ENCODE measurements around the gene C9orf152. TPM values are rescaled to one million over a fixed set of nuclear protein-coding genes. Genes with fewer than 3 reads are reported as not detected.

The C9orf152 gene
- total RNA-seq, 2 experiments from 2014 or later: not detected

GRCh38 chr9:110244616-110245015 is 36.7 kb upstream of the C9orf152 start:
- H3K4me1 Mint-ChIP-seq: peaks cover 3% of the 10 kb centered on the region
- ChIA-PET CTCF (no interaction called here), POLR2A (no interaction called here)
- DNase-seq: no peak
- H3K4me3 Mint-ChIP-seq: no peak overlapping the region
- no peaks in the 10 kb centered on the region for H3K9me3 Mint-ChIP-seq
- H3K36me3 Mint-ChIP-seq (ENCODE audit: low read depth): peaks cover 35% of the 10 kb centered on the region
- H3K27me3 Mint-ChIP-seq: no peaks in the 10 kb centered on the region
- no peak overlapping the region for H3K27ac Mint-ChIP-seq

DNA sequence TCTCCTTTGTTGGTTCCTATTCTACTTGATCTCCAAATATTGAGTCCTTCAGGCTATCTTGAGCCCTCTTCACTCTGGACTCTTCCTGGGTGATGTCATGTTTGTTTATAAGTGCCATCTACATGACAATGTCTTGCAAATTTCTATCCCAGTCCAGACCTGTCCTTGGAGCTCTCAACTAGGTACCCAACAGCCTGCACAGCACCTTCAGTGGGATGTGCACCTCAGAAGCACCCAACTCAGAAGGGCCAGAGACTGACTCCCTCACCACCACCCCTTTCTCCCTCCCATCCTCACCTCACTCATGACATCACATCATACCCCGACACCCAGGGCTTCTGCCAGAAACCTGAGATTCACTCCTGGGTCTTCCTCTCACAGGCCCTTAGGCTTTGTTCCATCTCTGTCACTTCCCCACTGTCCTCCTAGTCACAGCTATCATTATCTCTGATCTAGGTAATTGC is 33.9 kb upstream of the C9orf152 start:
- no peaks in the 10 kb centered on the region for H3K9me3 Mint-ChIP-seq
- peaks cover 21% of the 10 kb centered on the region for H3K36me3 Mint-ChIP-seq (ENCODE audit: low read depth)
- no peak for DNase-seq
- H3K27me3 Mint-ChIP-seq: no peaks in the 10 kb centered on the region
- H3K27ac Mint-ChIP-seq: no peak overlapping the region
- ChIA-PET CTCF (no interaction called here), POLR2A (no interaction called here)
- no peak overlapping the region for H3K4me3 Mint-ChIP-seq
- no peaks in the 10 kb centered on the region for H3K4me1 Mint-ChIP-seq

DNA sequence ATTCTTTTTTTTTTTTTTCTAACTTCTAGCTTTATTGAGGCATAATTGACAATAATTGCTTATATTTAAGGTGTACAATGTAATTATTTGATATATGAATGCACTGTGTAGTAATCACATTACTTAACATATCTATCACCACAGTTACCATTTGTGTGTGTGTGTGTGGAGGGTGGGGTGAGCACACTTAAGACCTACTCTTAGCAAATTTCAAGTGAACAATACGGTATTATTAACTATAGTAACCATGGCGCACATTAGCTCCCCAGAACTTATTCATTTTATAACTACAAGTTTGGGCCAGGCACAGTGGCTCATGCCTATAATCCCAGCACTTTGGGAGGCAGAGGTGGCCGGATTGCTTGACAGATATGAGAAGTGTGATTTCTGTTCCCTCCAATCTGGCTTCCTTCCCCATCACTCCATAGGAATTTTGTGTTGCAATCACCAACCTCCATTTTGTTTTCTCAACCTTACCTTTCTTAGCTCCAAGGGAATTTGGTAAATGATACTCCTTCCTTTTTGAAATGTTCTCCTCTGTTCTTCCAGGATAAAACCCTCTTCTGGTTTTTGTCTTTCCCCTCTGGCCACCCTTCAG is 33.4 kb upstream of the C9orf152 start:
- ChIA-PET POLR2A (no interaction called here), CTCF (no interaction called here)
- H3K27ac Mint-ChIP-seq: no peak overlapping the region
- H3K4me1 Mint-ChIP-seq: no peaks in the 10 kb centered on the region
- H3K36me3 Mint-ChIP-seq (ENCODE audit: low read depth): peaks cover 16% of the 10 kb centered on the region
- DNase-seq: no peak
- H3K4me3 Mint-ChIP-seq: no peak overlapping the region
- H3K9me3 Mint-ChIP-seq: no peaks in the 10 kb centered on the region
- H3K27me3 Mint-ChIP-seq: no peaks in the 10 kb centered on the region

- POLR2A ChIA-PET: no interaction called here
- Mint-ChIP-seq H3K9me3 (no peaks in the 10 kb centered on the region), H3K27ac (no peak overlapping the region), H3K4me3 (no peak overlapping the region), H3K27me3 (no peaks in the 10 kb centered on the region), H3K4me1 (no peaks in the 10 kb centered on the region), H3K36me3 (ENCODE audit: low read depth) (peaks cover 13% of the 10 kb centered on the region)
- DNase-seq: no peak
- CTCF ChIA-PET: no interaction called here
Observed at GRCh38 chr9:110240198-110240597, 32.2 kb upstream of the C9orf152 start.

GRCh38 chr9:110228321-110228720 is 20.4 kb upstream of the C9orf152 start:
- Mint-ChIP-seq H3K36me3 (ENCODE audit: low read depth) (no peaks in the 10 kb centered on the region), H3K27me3 (peaks cover 21% of the 10 kb centered on the region), H3K9me3 (no peaks in the 10 kb centered on the region), H3K4me3 (no peak overlapping the region), H3K27ac (no peak overlapping the region), H3K4me1 (no peaks in the 10 kb centered on the region)
- ChIA-PET POLR2A (no interaction called here), CTCF (no interaction called here)
- no peak for DNase-seq

DNA sequence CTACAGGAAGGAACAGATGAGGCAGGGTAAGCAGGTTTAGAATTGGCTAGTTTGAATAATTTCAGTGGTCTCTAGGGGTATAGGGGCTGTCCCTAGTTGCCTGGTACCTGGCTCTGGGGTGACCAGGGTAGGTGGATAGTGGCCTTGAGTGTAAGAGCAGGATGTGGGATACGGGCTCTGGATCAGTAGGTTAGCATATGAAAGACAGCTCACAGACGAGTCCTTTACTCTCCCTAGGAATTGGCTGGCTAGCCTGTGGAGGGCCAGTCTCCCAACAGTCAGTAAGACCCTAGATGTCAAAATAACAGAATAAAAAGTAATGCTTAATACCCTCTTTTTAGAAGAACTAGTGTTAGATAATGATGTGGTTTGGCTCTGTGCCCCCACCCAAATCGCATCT is 16.6 kb upstream of the C9orf152 start:
- ChIA-PET POLR2A (no interaction called here), CTCF (no interaction called here)
- peaks cover 20% of the 10 kb centered on the region for H3K27me3 Mint-ChIP-seq
- no peaks in the 10 kb centered on the region for H3K36me3 Mint-ChIP-seq (ENCODE audit: low read depth)
- no peaks in the 10 kb centered on the region for H3K4me1 Mint-ChIP-seq
- H3K4me3 Mint-ChIP-seq: no peak overlapping the region
- no peak overlapping the region for H3K27ac Mint-ChIP-seq
- no peak for DNase-seq
- H3K9me3 Mint-ChIP-seq: no peaks in the 10 kb centered on the region

- Mint-ChIP-seq H3K9me3 (no peaks in the 10 kb centered on the region), H3K4me1 (peaks cover 2% of the 10 kb centered on the region), H3K27me3 (peaks cover 18% of the 10 kb centered on the region), H3K27ac (no peak overlapping the region), H3K4me3 (no peak overlapping the region), H3K36me3 (ENCODE audit: low read depth) (no peaks in the 10 kb centered on the region)
- DNase-seq: no peak
- CTCF ChIA-PET: interaction anchor here (1.2 kb wide), 1 partner anchor 317 kb away, joined by 3 read pairs; no protein-coding TSS in a partner anchor
- POLR2A ChIA-PET: no interaction called here
Observed at GRCh38 chr9:110220809-110221208, 12.8 kb upstream of the C9orf152 start.

DNA sequence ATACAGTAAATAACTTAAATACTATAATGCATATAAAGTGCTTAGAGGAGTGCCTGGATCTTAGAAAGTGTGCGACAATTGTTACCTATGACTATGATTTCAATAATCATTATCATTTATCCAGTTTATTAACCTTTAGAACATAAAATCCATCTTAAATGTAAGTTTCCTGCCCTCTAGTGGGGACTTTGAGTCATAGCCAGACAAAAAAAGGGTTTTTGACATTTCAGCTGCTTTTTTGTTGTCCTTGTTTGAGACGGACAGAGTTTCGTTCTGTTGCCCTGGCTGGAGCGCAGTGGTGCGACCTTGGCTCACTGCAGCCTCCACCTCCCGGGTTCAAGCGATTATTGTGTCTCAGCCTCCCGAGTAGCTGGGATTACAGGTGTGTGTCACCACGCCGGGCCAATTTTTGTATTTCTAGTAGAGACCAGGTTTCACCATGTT is 9.7 kb upstream of the C9orf152 start:
- Mint-ChIP-seq H3K27ac (no peak overlapping the region), H3K36me3 (ENCODE audit: low read depth) (no peaks in the 10 kb centered on the region), H3K27me3 (peaks cover 12% of the 10 kb centered on the region), H3K4me1 (peaks cover 13% of the 10 kb centered on the region), H3K9me3 (no peaks in the 10 kb centered on the region), H3K4me3 (no peak overlapping the region)
- DNase-seq: peak; percentile 16
- ChIA-PET POLR2A (interaction anchor here (0.6 kb wide), 1 partner anchor 30 kb away, joined by 3 read pairs; no protein-coding TSS in a partner anchor), CTCF (interaction anchor here (1.1 to 1.5 kb wide), 2 partner anchors 8 to 25 kb away, joined by 3 to 4 read pairs; no protein-coding TSS in a partner anchor)

DNA sequence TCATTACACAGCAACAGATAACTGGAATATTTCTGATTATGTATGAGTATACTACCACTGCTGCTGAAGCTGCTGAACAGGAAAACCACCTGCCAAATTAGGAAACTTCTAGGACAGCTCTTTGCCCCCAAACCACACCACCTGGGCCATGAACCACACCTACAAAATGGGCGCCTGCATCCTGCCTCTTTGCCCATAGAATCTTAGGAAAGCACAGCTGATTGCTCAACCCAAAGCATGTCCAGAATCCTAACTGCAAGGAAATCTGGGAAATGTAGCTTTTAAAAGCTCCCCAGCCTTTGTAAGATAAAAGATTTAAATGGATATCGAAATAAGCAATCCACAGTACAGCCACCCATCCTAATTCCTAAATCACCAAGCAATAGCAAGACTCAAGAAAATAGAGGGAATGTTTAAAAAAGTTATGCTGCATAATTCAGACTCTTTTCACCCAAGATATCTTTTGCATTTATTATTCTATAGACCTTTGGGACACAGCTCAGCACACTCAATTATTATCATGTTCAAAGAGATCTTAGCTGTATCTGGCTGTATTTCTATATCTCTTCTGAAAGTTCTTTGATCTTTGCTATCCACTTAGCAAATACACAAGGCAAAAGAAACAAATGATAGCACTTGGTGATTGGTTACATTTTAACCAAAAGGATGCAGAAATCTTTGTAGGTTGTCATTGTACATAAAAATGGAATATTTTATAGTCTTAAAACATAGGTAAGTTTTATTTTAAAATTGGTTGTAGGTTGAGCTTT is 6.8 kb upstream of the C9orf152 start:
- Mint-ChIP-seq H3K36me3 (ENCODE audit: low read depth) (no peaks in the 10 kb centered on the region), H3K27ac (no peak overlapping the region), H3K27me3 (peaks cover 15% of the 10 kb centered on the region), H3K4me3 (no peak overlapping the region), H3K4me1 (peaks cover 13% of the 10 kb centered on the region), H3K9me3 (no peaks in the 10 kb centered on the region)
- ChIA-PET CTCF (interaction anchor here (0.9 to 1.2 kb wide), 3 partner anchors 30 to 33 kb away, joined by 3 to 4 read pairs (median 3); no protein-coding TSS in a partner anchor), POLR2A (no interaction called here)
- DNase-seq: no peak

- Mint-ChIP-seq H3K36me3 (ENCODE audit: low read depth) (no peaks in the 10 kb centered on the region), H3K4me3 (no peak overlapping the region), H3K27me3 (peaks cover 19% of the 10 kb centered on the region), H3K4me1 (peaks cover 13% of the 10 kb centered on the region), H3K27ac (no peak overlapping the region), H3K9me3 (no peaks in the 10 kb centered on the region)
- DNase-seq: no peak
- CTCF ChIA-PET: interaction anchor here (1.2 to 1.4 kb wide), 3 partner anchors 27 to 31 kb away, joined by 3 to 4 read pairs (median 3); no protein-coding TSS in a partner anchor
- POLR2A ChIA-PET: no interaction called here
Observed at GRCh38 chr9:110214090-110214489, 6.1 kb upstream of the C9orf152 start.

- POLR2A ChIA-PET: no interaction called here
- CTCF ChIA-PET: interaction anchor here (1.2 to 1.4 kb wide), 3 partner anchors 26 to 30 kb away, joined by 3 to 4 read pairs (median 3); no protein-coding TSS in a partner anchor
- Mint-ChIP-seq H3K27me3 (peaks cover 19% of the 10 kb centered on the region), H3K4me3 (no peak overlapping the region), H3K4me1 (peaks cover 13% of the 10 kb centered on the region), H3K9me3 (no peaks in the 10 kb centered on the region), H3K27ac (no peak overlapping the region), H3K36me3 (ENCODE audit: low read depth) (no peaks in the 10 kb centered on the region)
- no peak for DNase-seq
Observed at GRCh38 chr9:110213413-110214044, 5.6 kb upstream of the C9orf152 start.

- H3K4me3 Mint-ChIP-seq: no peak overlapping the region
- CTCF ChIA-PET: no interaction called here
- H3K9me3 Mint-ChIP-seq: no peaks in the 10 kb centered on the region
- POLR2A ChIA-PET: no interaction called here
- H3K27ac Mint-ChIP-seq: no peak overlapping the region
- H3K36me3 Mint-ChIP-seq (ENCODE audit: low read depth): no peaks in the 10 kb centered on the region
- H3K27me3 Mint-ChIP-seq: peaks cover 11% of the 10 kb centered on the region
- DNase-seq: no peak
- no peaks in the 10 kb centered on the region for H3K4me1 Mint-ChIP-seq
Observed at GRCh38 chr9:110207071-110207641, 803 bp downstream of the C9orf152 start.

- POLR2A ChIA-PET: no interaction called here
Observed at GRCh38 chr9:110206389-110206788, 1.6 kb downstream of the C9orf152 start.

More at GRCh38 chr9:110206389-110206788, 1.6 kb downstream of the C9orf152 start:
- DNase-seq: no peak
- Mint-ChIP-seq H3K9me3 (no peaks in the 10 kb centered on the region), H3K27me3 (peaks cover 16% of the 10 kb centered on the region), H3K4me3 (no peak overlapping the region), H3K36me3 (ENCODE audit: low read depth) (no peaks in the 10 kb centered on the region), H3K4me1 (no peaks in the 10 kb centered on the region), H3K27ac (no peak overlapping the region)
- CTCF ChIA-PET: no interaction called here

All from activated CD4-positive, alpha-beta T cell treated with anti-CD3 and anti-CD28 coated beads, Interleukin-2, amount 10 ng/mL, durations not matched to agents 7 days and 5 days (primary cell).